K562 (cell line): ENCODE results near the gene CHSY1. TPM values are rescaled to one million over a fixed set of nuclear protein-coding genes. Genes with fewer than 3 reads are reported as not detected.

ENCODE experiments used
- CREB1 ChIP-seq, 2 experiments: sonication (generic) in 1 of 2; formaldehyde crosslinking in 1 of 2; IDR thresholded peaks; 2 replicates each; pipeline versions ENCODE4 v1.6.1 to v1.8.0; 2012 to 2022; ENCODE audit warnings: inconsistent platforms in 1 of 2, mild to moderate bottlenecking in 1 of 2, missing genetic modification reagents in 1 of 2, moderate library complexity in 1 of 2
- ELF1 ChIP-seq: fragments of 200-800 bp; sonication (Bioruptor generic); IDR thresholded peaks from 2 replicates; pipeline ENCODE4 v1.6.1; 2016; ENCODE audit warnings: missing genetic modification characterization, missing compliant biosample characterization
- EP400 ChIP-seq: fragments of 450-650 bp; IDR thresholded peaks from 2 replicates; pipeline ENCODE4 v1.6.1; 2017; ENCODE audit warnings: antibody characterized with exemption, mild to moderate bottlenecking, moderate library complexity
- FOXJ3 ChIP-seq: sonication (generic); formaldehyde crosslinking; IDR thresholded peaks from 2 replicates; pipeline ENCODE4 v1.4.0; 2020; ENCODE audit warnings: mild to moderate bottlenecking, missing genetic modification reagents
- HDAC3 ChIP-seq: fragments of 450-650 bp; IDR thresholded peaks from 2 replicates; pipeline ENCODE4 v1.6.1; 2018; ENCODE audit warnings: borderline replicate concordance, mild to moderate bottlenecking, moderate library complexity; ENCODE audit not compliant: partially characterized antibody
- PML ChIP-seq: IDR thresholded peaks from 2 replicates; pipeline ENCODE4 v1.6.1; 2012; ENCODE audit warnings: low read length, inconsistent platforms
- POLR2B ChIP-seq: fragments of 450-650 bp; IDR thresholded peaks from 2 replicates; pipeline ENCODE4 v1.6.1; 2018; ENCODE audit warnings: low read depth; ENCODE audit not compliant: partially characterized antibody
- TRIM24 ChIP-seq, 2 experiments: fragments of 450-650 bp; IDR thresholded peaks; 2 replicates each; pipeline ENCODE4 v1.6.1; 2016
- ZNF274 ChIP-seq: IDR thresholded peaks from 2 replicates; pipeline ENCODE4 v1.6.1; 2011; ENCODE audit warnings: low read depth, mild to moderate bottlenecking, low read length, moderate library complexity, borderline replicate concordance
- ZNF644 ChIP-seq: fragments of 200-800 bp; sonication (Bioruptor generic); IDR thresholded peaks from 2 replicates; pipeline ENCODE4 v1.6.1; 2016; ENCODE audit warnings: low read depth, missing genetic modification characterization, missing compliant biosample characterization
- ZNF764 ChIP-seq: fragments of 250-450 bp; sonication (Bioruptor Pico); IDR thresholded peaks from 2 replicates; pipeline ENCODE4 v1.4.0; 2020; ENCODE audit warnings: low read depth, mild to moderate bottlenecking, moderate library complexity
- polyA plus RNA-seq, 8 experiments: library from polyadenylated mRNA; depleted of rRNA in 4 of 8; stranded (reverse) in 5 of 8; unstranded in 3 of 8; fragments of >200 nt; fragmentation: Nextera tagmentation in 2 of 8; fragmentation: Illumina TruSeq in 1 of 8; extraction: Ambion mirVana in 2 of 8; extraction: Trizol in 1 of 8; gene quantifications; 2 replicates each; pipeline versions ENCODE4 v1.2.1 to v1.2.3, GENCODE V29; 2011 to 2014; ENCODE audit warnings: inconsistent platforms in 1 of 8, missing spikeins in 1 of 8
- total RNA-seq, 7 experiments: library from RNA; depleted of rRNA in 6 of 7; stranded (reverse); fragments of >200 nt in 6 of 7; fragmentation: Illumina TruSeq in 2 of 7; extraction: Trizol in 2 of 7; gene quantifications; 2 replicates each; pipeline versions ENCODE4 v1.2.1 to v1.2.3, GENCODE V29; 2011 to 2021; ENCODE audit warnings: low replicate concordance in 1 of 7
- TF ChIP-seq, protein P1 (sequence below): sonication (generic); formaldehyde crosslinking; IDR thresholded peaks from 2 replicates; pipeline ENCODE4 v1.8.1; 2023; ENCODE audit warnings: missing genetic modification reagents, mild to moderate bottlenecking, borderline replicate concordance
- TF ChIP-seq, protein P2 (sequence below): fragments of 250-450 bp; sonication (Bioruptor Pico); IDR thresholded peaks from 2 replicates; pipeline ENCODE4 v1.5.0; 2020; ENCODE audit warnings: mild to moderate bottlenecking
- TF ChIP-seq, protein P3 (sequence below): fragments of 250-450 bp; sonication (Bioruptor Pico); IDR thresholded peaks from 2 replicates; pipeline ENCODE4 v1.9.0; 2021; ENCODE audit warnings: mild to moderate bottlenecking
- TF ChIP-seq, protein P4 (sequence below), 2 experiments: fragments of 250-450 bp in 1 of 2; fragments of 450-650 bp in 1 of 2; sonication (Bioruptor Pico) in 1 of 2; IDR thresholded peaks; 2 replicates each; pipeline versions ENCODE4 v1.6.1 to v1.8.0; 2016 to 2021; ENCODE audit warnings: mild to moderate bottlenecking in 2 of 2, moderate library complexity in 2 of 2, missing compliant biosample characterization in 1 of 2, missing genetic modification characterization in 1 of 2
- TF ChIP-seq, protein P5 (sequence below): fragments of 450-650 bp; IDR thresholded peaks from 2 replicates; pipeline ENCODE4 v1.6.1; 2018; ENCODE audit not compliant: partially characterized antibody

Gene CHSY1
- total and polyA plus RNA-seq, 9 of the 15 experiments (the other 6 are each of a cell fraction or from before 2014, with no cell fraction given) = 7.0 to 16.4 (median 13.4) TPM

DNA sequence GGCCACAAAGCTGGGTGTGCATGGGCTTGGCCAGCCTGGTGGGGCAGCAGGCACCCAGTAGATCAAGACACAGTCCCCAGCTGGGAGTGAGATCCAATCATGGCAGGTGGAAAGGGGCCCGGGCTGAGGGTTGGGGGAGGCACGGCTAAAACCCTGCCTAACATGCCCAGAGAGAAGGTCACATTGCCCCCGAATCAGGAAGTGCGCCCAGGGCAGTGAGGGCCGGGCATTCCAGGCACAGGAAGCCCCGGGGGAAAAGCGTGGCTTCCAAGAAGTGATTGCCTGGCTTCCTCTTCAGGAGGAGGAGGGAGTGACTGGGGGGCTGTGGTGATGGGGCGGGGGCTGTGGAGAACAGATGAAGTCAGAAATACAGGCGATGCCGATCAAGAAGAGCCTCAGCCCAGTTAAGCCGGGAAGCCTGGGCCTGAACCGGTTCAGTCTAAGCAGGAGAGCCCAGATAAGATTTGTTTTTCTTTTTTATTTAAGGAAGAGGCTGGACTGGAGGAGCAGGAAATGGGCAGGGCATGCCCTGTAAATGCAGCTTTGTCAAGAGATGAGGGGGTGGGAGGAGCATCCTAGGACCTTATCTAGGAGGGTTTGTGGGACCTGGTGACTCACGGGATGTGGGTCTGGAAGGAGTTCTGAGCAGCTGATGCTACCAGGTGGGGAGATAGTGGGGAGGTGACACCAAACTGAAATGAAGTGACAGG is 83.9 kb downstream of the CHSY1 start (continued):
- TF ChIP-seq, protein P1, sequence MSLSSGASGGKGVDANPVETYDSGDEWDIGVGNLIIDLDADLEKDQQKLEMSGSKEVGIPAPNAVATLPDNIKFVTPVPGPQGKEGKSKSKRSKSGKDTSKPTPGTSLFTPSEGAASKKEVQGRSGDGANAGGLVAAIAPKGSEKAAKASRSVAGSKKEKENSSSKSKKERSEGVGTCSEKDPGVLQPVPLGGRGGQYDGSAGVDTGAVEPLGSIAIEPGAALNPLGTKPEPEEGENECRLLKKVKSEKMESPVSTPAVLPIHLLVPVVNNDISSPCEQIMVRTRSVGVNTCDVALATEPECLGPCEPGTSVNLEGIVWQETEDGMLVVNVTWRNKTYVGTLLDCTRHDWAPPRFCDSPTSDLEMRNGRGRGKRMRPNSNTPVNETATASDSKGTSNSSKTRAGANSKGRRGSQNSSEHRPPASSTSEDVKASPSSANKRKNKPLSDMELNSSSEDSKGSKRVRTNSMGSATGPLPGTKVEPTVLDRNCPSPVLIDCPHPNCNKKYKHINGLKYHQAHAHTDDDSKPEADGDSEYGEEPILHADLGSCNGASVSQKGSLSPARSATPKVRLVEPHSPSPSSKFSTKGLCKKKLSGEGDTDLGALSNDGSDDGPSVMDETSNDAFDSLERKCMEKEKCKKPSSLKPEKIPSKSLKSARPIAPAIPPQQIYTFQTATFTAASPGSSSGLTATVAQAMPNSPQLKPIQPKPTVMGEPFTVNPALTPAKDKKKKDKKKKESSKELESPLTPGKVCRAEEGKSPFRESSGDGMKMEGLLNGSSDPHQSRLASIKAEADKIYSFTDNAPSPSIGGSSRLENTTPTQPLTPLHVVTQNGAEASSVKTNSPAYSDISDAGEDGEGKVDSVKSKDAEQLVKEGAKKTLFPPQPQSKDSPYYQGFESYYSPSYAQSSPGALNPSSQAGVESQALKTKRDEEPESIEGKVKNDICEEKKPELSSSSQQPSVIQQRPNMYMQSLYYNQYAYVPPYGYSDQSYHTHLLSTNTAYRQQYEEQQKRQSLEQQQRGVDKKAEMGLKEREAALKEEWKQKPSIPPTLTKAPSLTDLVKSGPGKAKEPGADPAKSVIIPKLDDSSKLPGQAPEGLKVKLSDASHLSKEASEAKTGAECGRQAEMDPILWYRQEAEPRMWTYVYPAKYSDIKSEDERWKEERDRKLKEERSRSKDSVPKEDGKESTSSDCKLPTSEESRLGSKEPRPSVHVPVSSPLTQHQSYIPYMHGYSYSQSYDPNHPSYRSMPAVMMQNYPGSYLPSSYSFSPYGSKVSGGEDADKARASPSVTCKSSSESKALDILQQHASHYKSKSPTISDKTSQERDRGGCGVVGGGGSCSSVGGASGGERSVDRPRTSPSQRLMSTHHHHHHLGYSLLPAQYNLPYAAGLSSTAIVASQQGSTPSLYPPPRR (CRISPR knock-in tag) = 0 out of 2 replicates have a peak, but pooled peaks have one; percentile 49
- TF ChIP-seq ZNF274 (no peak), ZNF644 (tag) (no peak), ZNF764 (CRISPR knock-in tag) (no peak), HDAC3 (peak; percentile 31), TRIM24 (IDR thresholded peaks at IDR 0.05) (peak; percentile 88 to 92), PML (peak; percentile 47; the same call in 1 of the 2 replicates), POLR2B (peak; percentile 30), FOXJ3 (no peak), ELF1 (peak; percentile 67), CREB1 (IDR thresholded peaks at IDR 0.05) (peak; percentile 49), CREB1 (CRISPR knock-in tag; IDR thresholded peaks at IDR 0.05) (no peak), EP400 (peak; percentile 62)
- TF ChIP-seq, protein P2, sequence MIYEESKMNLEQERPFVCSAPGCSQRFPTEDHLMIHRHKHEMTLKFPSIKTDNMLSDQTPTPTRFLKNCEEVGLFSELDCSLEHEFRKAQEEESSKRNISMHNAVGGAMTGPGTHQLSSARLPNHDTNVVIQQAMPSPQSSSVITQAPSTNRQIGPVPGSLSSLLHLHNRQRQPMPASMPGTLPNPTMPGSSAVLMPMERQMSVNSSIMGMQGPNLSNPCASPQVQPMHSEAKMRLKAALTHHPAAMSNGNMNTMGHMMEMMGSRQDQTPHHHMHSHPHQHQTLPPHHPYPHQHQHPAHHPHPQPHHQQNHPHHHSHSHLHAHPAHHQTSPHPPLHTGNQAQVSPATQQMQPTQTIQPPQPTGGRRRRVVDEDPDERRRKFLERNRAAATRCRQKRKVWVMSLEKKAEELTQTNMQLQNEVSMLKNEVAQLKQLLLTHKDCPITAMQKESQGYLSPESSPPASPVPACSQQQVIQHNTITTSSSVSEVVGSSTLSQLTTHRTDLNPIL (CRISPR knock-in tag) = no peak
- TF ChIP-seq, protein P3, sequence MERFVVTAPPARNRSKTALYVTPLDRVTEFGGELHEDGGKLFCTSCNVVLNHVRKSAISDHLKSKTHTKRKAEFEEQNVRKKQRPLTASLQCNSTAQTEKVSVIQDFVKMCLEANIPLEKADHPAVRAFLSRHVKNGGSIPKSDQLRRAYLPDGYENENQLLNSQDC (CRISPR knock-in tag) = no peak
- TF ChIP-seq, protein P4, sequence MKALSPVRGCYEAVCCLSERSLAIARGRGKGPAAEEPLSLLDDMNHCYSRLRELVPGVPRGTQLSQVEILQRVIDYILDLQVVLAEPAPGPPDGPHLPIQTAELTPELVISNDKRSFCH (CRISPR knock-in tag; IDR thresholded peaks at IDR 0.05) = no peak
- TF ChIP-seq, protein P4 (tag; IDR thresholded peaks at IDR 0.05) = peak; percentile 59; the same call in 1 of the 2 replicates
- TF ChIP-seq, protein P5, sequence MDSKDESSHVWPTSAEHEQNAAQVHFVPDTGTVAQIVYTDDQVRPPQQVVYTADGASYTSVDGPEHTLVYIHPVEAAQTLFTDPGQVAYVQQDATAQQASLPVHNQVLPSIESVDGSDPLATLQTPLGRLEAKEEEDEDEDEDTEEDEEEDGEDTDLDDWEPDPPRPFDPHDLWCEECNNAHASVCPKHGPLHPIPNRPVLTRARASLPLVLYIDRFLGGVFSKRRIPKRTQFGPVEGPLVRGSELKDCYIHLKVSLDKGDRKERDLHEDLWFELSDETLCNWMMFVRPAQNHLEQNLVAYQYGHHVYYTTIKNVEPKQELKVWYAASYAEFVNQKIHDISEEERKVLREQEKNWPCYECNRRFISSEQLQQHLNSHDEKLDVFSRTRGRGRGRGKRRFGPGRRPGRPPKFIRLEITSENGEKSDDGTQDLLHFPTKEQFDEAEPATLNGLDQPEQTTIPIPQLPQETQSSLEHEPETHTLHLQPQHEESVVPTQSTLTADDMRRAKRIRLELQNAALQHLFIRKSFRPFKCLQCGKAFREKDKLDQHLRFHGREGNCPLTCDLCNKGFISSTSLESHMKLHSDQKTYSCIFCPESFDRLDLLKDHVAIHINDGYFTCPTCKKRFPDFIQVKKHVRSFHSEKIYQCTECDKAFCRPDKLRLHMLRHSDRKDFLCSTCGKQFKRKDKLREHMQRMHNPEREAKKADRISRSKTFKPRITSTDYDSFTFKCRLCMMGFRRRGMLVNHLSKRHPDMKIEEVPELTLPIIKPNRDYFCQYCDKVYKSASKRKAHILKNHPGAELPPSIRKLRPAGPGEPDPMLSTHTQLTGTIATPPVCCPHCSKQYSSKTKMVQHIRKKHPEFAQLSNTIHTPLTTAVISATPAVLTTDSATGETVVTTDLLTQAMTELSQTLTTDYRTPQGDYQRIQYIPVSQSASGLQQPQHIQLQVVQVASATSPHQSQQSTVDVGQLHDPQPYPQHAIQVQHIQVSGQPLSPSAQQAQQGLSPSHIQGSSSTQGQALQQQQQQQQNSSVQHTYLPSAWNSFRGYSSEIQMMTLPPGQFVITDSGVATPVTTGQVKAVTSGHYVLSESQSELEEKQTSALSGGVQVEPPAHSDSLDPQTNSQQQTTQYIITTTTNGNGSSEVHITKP = peak; percentile 15
